ENCODE results near the gene HNRNPUL1. TPM values are rescaled to one million over a fixed set of nuclear protein-coding genes. Genes with fewer than 3 reads are reported as not detected.

The HNRNPUL1 gene
- total RNA-seq, 4 donors from 2014 or later = 140 to 213 (median 188) TPM

GRCh38 chr19:41321204-41321599 lies 57.0 kb downstream of the HNRNPUL1 start:
- Histone ChIP-seq H3K27ac (no peak overlapping the region), H3K27me3 (no peaks in the 10 kb centered on the region), H3K9me3 (no peaks in the 10 kb centered on the region), H3K4me3 (no peak overlapping the region), H3K36me3 (peaks cover 56% of the 10 kb centered on the region), H3K4me1 (peaks cover 52% of the 10 kb centered on the region)
- no peak for DNase-seq (ENCODE audit: low spot score in 2 of 2)
- 74% methylated on average over 6 of the region's 7 CpGs for WGBS
- TF ChIP-seq POLR2A (IDR thresholded peaks at IDR 0.05) = no peak
- TF ChIP-seq CTCF (IDR thresholded peaks at IDR 0.05) = no peak
- no peak for TF ChIP-seq EP300 (IDR thresholded peaks at IDR 0.05)
- no peak for TF ChIP-seq POLR2AphosphoS5 (IDR thresholded peaks at IDR 0.05)

- TF ChIP-seq POLR2AphosphoS5 (IDR thresholded peaks at IDR 0.05) (no peak), CTCF (IDR thresholded peaks at IDR 0.05) (peak in 1 of 2 donors; percentile 58)
- H3K36me3 ChIP-seq = peaks cover 50% of the 10 kb centered on the region
- peak overlapping the region; percentile 87 for H3K27ac ChIP-seq
- no peaks in the 10 kb centered on the region for H3K9me3 ChIP-seq
- no peak overlapping the region for H3K4me3 ChIP-seq
- no peak for DNase-seq (ENCODE audit: low spot score in 2 of 2)
- WGBS = 75% methylated on average over 7 of the region's 10 CpGs
- peaks cover 57% of the 10 kb centered on the region for H3K4me1 ChIP-seq
- H3K27me3 ChIP-seq = no peaks in the 10 kb centered on the region
These were observed 57.6 kb downstream of the HNRNPUL1 start for GRCh38 chr19:41321600-41322270.

GRCh38 chr19:41322451-41322850 lies 58.3 kb downstream of the HNRNPUL1 start:
- Histone ChIP-seq H3K4me1 (peaks cover 64% of the 10 kb centered on the region), H3K9me3 (no peaks in the 10 kb centered on the region), H3K27me3 (no peaks in the 10 kb centered on the region), H3K36me3 (peaks cover 43% of the 10 kb centered on the region), H3K4me3 (no peak overlapping the region), H3K27ac (peak overlapping the region; percentile 87)
- TF ChIP-seq POLR2AphosphoS5 (IDR thresholded peaks at IDR 0.05) = no peak
- TF ChIP-seq POLR2A (IDR thresholded peaks at IDR 0.05) = no peak
- TF ChIP-seq EP300 (IDR thresholded peaks at IDR 0.05) = no peak
- TF ChIP-seq CTCF (IDR thresholded peaks at IDR 0.05) = no peak
- DNase-seq (ENCODE audit: low spot score in 2 of 2) = no peak
- WGBS = 87% methylated on average over 6 of the region's 11 CpGs

- no peak for DNase-seq (ENCODE audit: low spot score in 2 of 2)
- peaks cover 37% of the 10 kb centered on the region for H3K36me3 ChIP-seq
- TF ChIP-seq EP300 (IDR thresholded peaks at IDR 0.05) = no peak
- TF ChIP-seq POLR2AphosphoS5 (IDR thresholded peaks at IDR 0.05) = no peak
- no peak for TF ChIP-seq CTCF (IDR thresholded peaks at IDR 0.05)
- TF ChIP-seq POLR2A (IDR thresholded peaks at IDR 0.05) = no peak
- H3K9me3 ChIP-seq = no peaks in the 10 kb centered on the region
- no peaks in the 10 kb centered on the region for H3K27me3 ChIP-seq
- peaks cover 70% of the 10 kb centered on the region for H3K4me1 ChIP-seq
- peak overlapping the region; percentile 87 for H3K27ac ChIP-seq
- H3K4me3 ChIP-seq = no peak overlapping the region
- WGBS = 64% methylated on average over 7 of the region's 7 CpGs
These were observed 58.9 kb downstream of the HNRNPUL1 start for GRCh38 chr19:41323023-41323422.

GRCh38 chr19:41323430-41324125 lies 59.4 kb downstream of the HNRNPUL1 start:
- no peak overlapping the region for H3K4me3 ChIP-seq
- peak in 1 of 2 donors; percentile 89 for DNase-seq (ENCODE audit: low spot score in 2 of 2)
- WGBS = 29% methylated on average over 6 of the region's 16 CpGs

More at GRCh38 chr19:41323430-41324125, 59.4 kb downstream of the HNRNPUL1 start:
- H3K36me3 ChIP-seq = peaks cover 32% of the 10 kb centered on the region
- peak overlapping the region; percentile 87 for H3K27ac ChIP-seq
- no peak for TF ChIP-seq EP300 (IDR thresholded peaks at IDR 0.05)
- no peak for TF ChIP-seq CTCF (IDR thresholded peaks at IDR 0.05)
- no peak for TF ChIP-seq POLR2AphosphoS5 (IDR thresholded peaks at IDR 0.05)
- TF ChIP-seq POLR2A (IDR thresholded peaks at IDR 0.05) = no peak
- no peaks in the 10 kb centered on the region for H3K27me3 ChIP-seq
- no peaks in the 10 kb centered on the region for H3K9me3 ChIP-seq
- H3K4me1 ChIP-seq = peaks cover 76% of the 10 kb centered on the region

All from suprapubic skin (tissue), 4 donors.